GM12801 (cell line): ENCODE data around the gene MYO18A.

Experiments
- CTCF ChIP-seq: IDR thresholded peaks from one replicate; pipeline ENCODE4 v1.5.1; 2011; ENCODE audit warnings: control low read depth; ENCODE audit not compliant: insufficient read length; ENCODE audit errors: extremely low read depth

The MYO18A gene

GRCh38 chr17:29180034-29180787 lies at the start of gene MYO18A:
MYO18A (minus strand) TSS chr17:29180398; CDS start chr17:29166940, 13,458 bp downstream.
- no peak for TF ChIP-seq CTCF

GRCh38 chr17:29225396-29225795 lies 45.2 kb upstream of the MYO18A start:
- no peak for TF ChIP-seq CTCF

- peak; percentile 87 for TF ChIP-seq CTCF
Observed at GRCh38 chr17:29219378-29220047, 39.3 kb upstream of the MYO18A start.

GRCh38 chr17:29216856-29217255 lies 36.7 kb upstream of the MYO18A start:
- no peak for TF ChIP-seq CTCF

GRCh38 chr17:29216181-29216580 lies 36.0 kb upstream of the MYO18A start:
- no peak for TF ChIP-seq CTCF

GRCh38 chr17:29215717-29216116 lies 35.5 kb upstream of the MYO18A start:
- TF ChIP-seq CTCF, result no peak

GRCh38 chr17:29215174-29215573 lies 35.0 kb upstream of the MYO18A start:
- TF ChIP-seq CTCF, result no peak
